ENCODE measurements around the gene UNC93A. TPM values are rescaled to one million over a fixed set of nuclear protein-coding genes. Genes with fewer than 3 reads are reported as not detected.

The UNC93A gene
- polyA plus RNA-seq, 1 donor from 2014 or later = not detected

DNA sequence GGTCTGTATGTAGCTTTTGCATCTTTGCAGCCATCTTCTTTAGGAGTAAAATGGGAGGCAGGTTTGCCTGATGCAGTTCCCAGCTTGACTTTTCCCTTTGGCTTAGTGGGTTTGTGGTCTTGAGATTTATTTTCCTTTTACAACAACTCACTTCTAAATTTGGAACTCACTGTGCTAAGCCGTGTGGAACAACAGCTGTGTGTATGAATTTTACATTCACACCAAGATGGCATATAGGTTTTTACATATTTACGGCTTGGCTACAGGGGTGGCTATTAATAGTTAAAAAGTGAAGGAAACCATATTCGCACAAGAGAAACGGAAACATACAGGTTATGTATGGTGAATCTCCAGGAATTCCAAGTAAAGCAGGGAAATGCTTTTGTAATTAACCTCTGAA is 36.3 kb downstream of the UNC93A start:
- Histone ChIP-seq H3K9ac (ENCODE audit: low read length) (no peak overlapping the region), H3K4me3 (ENCODE audit: low read length) (no peak overlapping the region), H3K79me2 (replicated peaks; ENCODE audit: insufficient read depth, low read length) (no peaks in the 10 kb centered on the region), H3F3A (ENCODE audit: insufficient read depth, low read length, poor library complexity, severe bottlenecking) (no peaks in the 10 kb centered on the region), H3K36me3 (ENCODE audit: insufficient read depth, low read length) (no peaks in the 10 kb centered on the region), H3K27ac (ENCODE audit: low read length) (no peak overlapping the region), H3K27me3 (ENCODE audit: insufficient read depth, low read depth, low read length) (no peaks in the 10 kb centered on the region), H3K9me2 (ENCODE audit: insufficient read depth, low read length) (no peaks in the 10 kb centered on the region), H2AFZ (ENCODE audit: low read depth, low read length) (no peak overlapping the region), H3K9me3 (ENCODE audit: low read length) (no peaks in the 10 kb centered on the region), H3K4me2 (ENCODE audit: low read length) (no peak overlapping the region), H4K20me1 (ENCODE audit: insufficient read depth) (no peaks in the 10 kb centered on the region)
- no peak for TF ChIP-seq SMC3 (conservative IDR thresholded peaks at IDR 0.05; ENCODE audit: poor library complexity)
- no peak for TF ChIP-seq EP300 (conservative IDR thresholded peaks at IDR 0.05; ENCODE audit: poor library complexity, severe bottlenecking)
- no peak for TF ChIP-seq EZH2 (IDR thresholded peaks at IDR 0.05; ENCODE audit: borderline replicate concordance, insufficient read depth, low read length, poor library complexity, severe bottlenecking)
- TF ChIP-seq TAF1 (IDR thresholded peaks at IDR 0.05; ENCODE audit: low read depth) = no peak
- no peak for TF ChIP-seq POLR2AphosphoS5 (IDR thresholded peaks at IDR 0.05)
- no peak for TF ChIP-seq MXI1 (conservative IDR thresholded peaks at IDR 0.05; ENCODE audit: poor library complexity, severe bottlenecking)
- TF ChIP-seq CTCF (IDR thresholded peaks at IDR 0.05; ENCODE audit: poor library complexity, severe bottlenecking) = no peak
- TF ChIP-seq RAD21 (conservative IDR thresholded peaks at IDR 0.05) = no peak
- TF ChIP-seq, protein P1, sequence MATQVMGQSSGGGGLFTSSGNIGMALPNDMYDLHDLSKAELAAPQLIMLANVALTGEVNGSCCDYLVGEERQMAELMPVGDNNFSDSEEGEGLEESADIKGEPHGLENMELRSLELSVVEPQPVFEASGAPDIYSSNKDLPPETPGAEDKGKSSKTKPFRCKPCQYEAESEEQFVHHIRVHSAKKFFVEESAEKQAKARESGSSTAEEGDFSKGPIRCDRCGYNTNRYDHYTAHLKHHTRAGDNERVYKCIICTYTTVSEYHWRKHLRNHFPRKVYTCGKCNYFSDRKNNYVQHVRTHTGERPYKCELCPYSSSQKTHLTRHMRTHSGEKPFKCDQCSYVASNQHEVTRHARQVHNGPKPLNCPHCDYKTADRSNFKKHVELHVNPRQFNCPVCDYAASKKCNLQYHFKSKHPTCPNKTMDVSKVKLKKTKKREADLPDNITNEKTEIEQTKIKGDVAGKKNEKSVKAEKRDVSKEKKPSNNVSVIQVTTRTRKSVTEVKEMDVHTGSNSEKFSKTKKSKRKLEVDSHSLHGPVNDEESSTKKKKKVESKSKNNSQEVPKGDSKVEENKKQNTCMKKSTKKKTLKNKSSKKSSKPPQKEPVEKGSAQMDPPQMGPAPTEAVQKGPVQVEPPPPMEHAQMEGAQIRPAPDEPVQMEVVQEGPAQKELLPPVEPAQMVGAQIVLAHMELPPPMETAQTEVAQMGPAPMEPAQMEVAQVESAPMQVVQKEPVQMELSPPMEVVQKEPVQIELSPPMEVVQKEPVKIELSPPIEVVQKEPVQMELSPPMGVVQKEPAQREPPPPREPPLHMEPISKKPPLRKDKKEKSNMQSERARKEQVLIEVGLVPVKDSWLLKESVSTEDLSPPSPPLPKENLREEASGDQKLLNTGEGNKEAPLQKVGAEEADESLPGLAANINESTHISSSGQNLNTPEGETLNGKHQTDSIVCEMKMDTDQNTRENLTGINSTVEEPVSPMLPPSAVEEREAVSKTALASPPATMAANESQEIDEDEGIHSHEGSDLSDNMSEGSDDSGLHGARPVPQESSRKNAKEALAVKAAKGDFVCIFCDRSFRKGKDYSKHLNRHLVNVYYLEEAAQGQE (IDR thresholded peaks at IDR 0.05; ENCODE audit: borderline replicate concordance) = no peak

GRCh38 chr6:167328086-167328485 is 37.0 kb downstream of the UNC93A start:
- no peak overlapping the region for H3K9ac ChIP-seq (ENCODE audit: low read length)
- H3K9me3 ChIP-seq (ENCODE audit: low read length) = no peaks in the 10 kb centered on the region
- H2AFZ ChIP-seq (ENCODE audit: low read depth, low read length) = no peak overlapping the region
- H3K79me2 ChIP-seq (replicated peaks; ENCODE audit: insufficient read depth, low read length) = no peaks in the 10 kb centered on the region
- H3K9me2 ChIP-seq (ENCODE audit: insufficient read depth, low read length) = no peaks in the 10 kb centered on the region
- no peaks in the 10 kb centered on the region for H4K20me1 ChIP-seq (ENCODE audit: insufficient read depth)
- no peak overlapping the region for H3K4me3 ChIP-seq (ENCODE audit: low read length)
- no peaks in the 10 kb centered on the region for H3K27me3 ChIP-seq (ENCODE audit: insufficient read depth, low read depth, low read length)
- H3F3A ChIP-seq (ENCODE audit: insufficient read depth, low read length, poor library complexity, severe bottlenecking) = no peaks in the 10 kb centered on the region
- H3K27ac ChIP-seq (ENCODE audit: low read length) = no peak overlapping the region
- TF ChIP-seq, protein P1 (IDR thresholded peaks at IDR 0.05; ENCODE audit: borderline replicate concordance) = no peak
- TF ChIP-seq MXI1 (conservative IDR thresholded peaks at IDR 0.05; ENCODE audit: poor library complexity, severe bottlenecking) = no peak
- TF ChIP-seq POLR2AphosphoS5 (IDR thresholded peaks at IDR 0.05) = no peak
- no peak for TF ChIP-seq CTCF (IDR thresholded peaks at IDR 0.05; ENCODE audit: poor library complexity, severe bottlenecking)
- TF ChIP-seq SMC3 (conservative IDR thresholded peaks at IDR 0.05; ENCODE audit: poor library complexity) = no peak
- H3K36me3 ChIP-seq (ENCODE audit: insufficient read depth, low read length) = no peaks in the 10 kb centered on the region
- no peak overlapping the region for H3K4me2 ChIP-seq (ENCODE audit: low read length)

Measured in neural cell (in vitro differentiated cells).